Measurements from ENCODE around the gene DDOST.
"Not testable (repeated sequence)": the region's sequence is repeated elsewhere in the genome, so short reads cannot be mapped to it uniquely, and the experiment has no call there.

The DDOST gene

GRCh38 chr1:20693623-20694022, 32.5 kb upstream of the DDOST start:
- no peak for DNase-seq (ENCODE audit: low read depth in 4 of 4, low spot score in 1 of 4)

- no peak for DNase-seq (ENCODE audit: low read depth in 4 of 4, low spot score in 1 of 4)
Measured at GRCh38 chr1:20691872-20692271, 30.7 kb upstream of the DDOST start.

GRCh38 chr1:20689645-20690056, 28.5 kb upstream of the DDOST start:
- no peak for DNase-seq (ENCODE audit: low read depth in 4 of 4, low spot score in 1 of 4)

- no peak for DNase-seq (ENCODE audit: low read depth in 4 of 4, low spot score in 1 of 4)
Measured at GRCh38 chr1:20686883-20687725, 25.9 kb upstream of the DDOST start.

GRCh38 chr1:20685741-20686140, 24.6 kb upstream of the DDOST start:
- no peak for DNase-seq (ENCODE audit: low read depth in 4 of 4, low spot score in 1 of 4)

- no peak for DNase-seq (ENCODE audit: low read depth in 4 of 4, low spot score in 1 of 4)
Measured at GRCh38 chr1:20685099-20685662, 24.0 kb upstream of the DDOST start.

GRCh38 chr1:20684651-20685050, 23.5 kb upstream of the DDOST start:
- no peak for DNase-seq (ENCODE audit: low read depth in 4 of 4, low spot score in 1 of 4)

GRCh38 chr1:20684050-20684620, 23.0 kb upstream of the DDOST start:
- no peak for DNase-seq (ENCODE audit: low read depth in 4 of 4, low spot score in 1 of 4)

- DNase-seq (ENCODE audit: low read depth in 4 of 4, low spot score in 1 of 4) = no peak
Measured at GRCh38 chr1:20683614-20684013, 22.4 kb upstream of the DDOST start.

- DNase-seq (ENCODE audit: low read depth in 4 of 4, low spot score in 1 of 4) = no peak
Measured at GRCh38 chr1:20682571-20683236, 21.5 kb upstream of the DDOST start.

GRCh38 chr1:20681999-20682398, 20.8 kb upstream of the DDOST start:
- no peak for DNase-seq (ENCODE audit: low read depth in 4 of 4, low spot score in 1 of 4)

- DNase-seq (ENCODE audit: low read depth in 4 of 4, low spot score in 1 of 4) = no peak
Measured at GRCh38 chr1:20680269-20680668, 19.1 kb upstream of the DDOST start.

GRCh38 chr1:20678599-20678998, 17.4 kb upstream of the DDOST start:
- no peak for DNase-seq (ENCODE audit: low read depth in 4 of 4, low spot score in 1 of 4)

GRCh38 chr1:20673626-20674025, 12.5 kb upstream of the DDOST start:
- not testable (repeated sequence) for DNase-seq (ENCODE audit: low read depth in 4 of 4, low spot score in 1 of 4)

- DNase-seq (ENCODE audit: low read depth in 4 of 4, low spot score in 1 of 4) = no peak
Measured at GRCh38 chr1:20672265-20672632, 11.1 kb upstream of the DDOST start.

- DNase-seq (ENCODE audit: low read depth in 4 of 4, low spot score in 1 of 4) = no peak
Measured at GRCh38 chr1:20670936-20671335, 9.8 kb upstream of the DDOST start.

- no peak for DNase-seq (ENCODE audit: low read depth in 4 of 4, low spot score in 1 of 4)
Measured at GRCh38 chr1:20668581-20668980, 7.4 kb upstream of the DDOST start.

GRCh38 chr1:20666804-20667203, 5.6 kb upstream of the DDOST start:
- no peak for DNase-seq (ENCODE audit: low read depth in 4 of 4, low spot score in 1 of 4)

- DNase-seq (ENCODE audit: low read depth in 4 of 4, low spot score in 1 of 4) = no peak
Measured at GRCh38 chr1:20666146-20666545, 5.0 kb upstream of the DDOST start.

GRCh38 chr1:20665726-20666125, 4.6 kb upstream of the DDOST start:
- DNase-seq (ENCODE audit: low read depth in 4 of 4, low spot score in 1 of 4) = no peak

GRCh38 chr1:20663969-20664715, 3.0 kb upstream of the DDOST start:
- no peak for DNase-seq (ENCODE audit: low read depth in 4 of 4, low spot score in 1 of 4)
